Activated CD8-positive, alpha-beta memory T cell treated with anti-CD3 and anti-CD28 coated beads, Interleukin-2, amount 50 U/mL, for 4 hours (primary cell): ENCODE results near the gene COG5.
"Not testable (repeated sequence)": the region's sequence is repeated elsewhere in the genome, so short reads cannot be mapped to it uniquely, and the experiment has no call there.

Source experiments
- DNase-seq: peaks from one replicate; pipeline ENCODE4 v3.0.0-alpha.2; 2020

The COG5 gene

DNA sequence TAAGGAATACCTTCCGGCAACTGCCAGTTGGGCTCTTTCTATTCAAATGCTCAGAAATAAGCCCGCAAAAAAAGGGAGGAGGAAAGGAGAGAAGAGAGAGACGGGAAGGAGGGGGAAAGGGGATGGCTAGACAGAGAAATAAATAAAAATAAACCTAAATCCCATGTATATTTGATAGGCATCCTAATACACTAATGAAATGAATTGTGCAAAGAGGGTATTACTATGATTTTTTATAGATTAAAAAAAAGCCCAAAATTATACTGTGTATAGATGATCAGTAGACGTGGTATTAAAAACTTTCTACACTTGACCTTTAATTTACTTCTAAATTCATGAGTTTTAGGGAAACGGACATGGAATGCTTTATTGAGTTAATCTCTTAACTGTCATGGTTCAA is 305.0 kb downstream of the COG5 start:
- DNase-seq: no peak

DNA sequence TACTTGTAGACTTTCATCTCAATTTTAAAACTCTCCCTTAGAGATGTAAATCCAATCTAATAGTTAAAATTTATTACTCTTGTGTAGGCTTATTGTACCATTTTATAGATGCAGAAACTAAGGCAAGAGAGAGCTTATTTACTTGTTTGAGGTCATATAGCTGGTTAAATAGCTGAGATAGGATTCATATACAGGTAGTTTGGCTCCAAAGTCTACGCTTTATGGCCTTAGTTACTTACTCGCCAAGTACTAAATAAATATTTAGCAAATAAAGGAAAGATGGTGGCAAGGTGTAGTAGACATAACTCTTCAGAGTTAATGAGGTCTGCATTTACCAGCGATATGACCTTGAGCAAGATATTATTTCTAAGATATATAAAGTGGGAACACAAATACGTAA is 308.1 kb downstream of the COG5 start:
- no peak for DNase-seq

DNA sequence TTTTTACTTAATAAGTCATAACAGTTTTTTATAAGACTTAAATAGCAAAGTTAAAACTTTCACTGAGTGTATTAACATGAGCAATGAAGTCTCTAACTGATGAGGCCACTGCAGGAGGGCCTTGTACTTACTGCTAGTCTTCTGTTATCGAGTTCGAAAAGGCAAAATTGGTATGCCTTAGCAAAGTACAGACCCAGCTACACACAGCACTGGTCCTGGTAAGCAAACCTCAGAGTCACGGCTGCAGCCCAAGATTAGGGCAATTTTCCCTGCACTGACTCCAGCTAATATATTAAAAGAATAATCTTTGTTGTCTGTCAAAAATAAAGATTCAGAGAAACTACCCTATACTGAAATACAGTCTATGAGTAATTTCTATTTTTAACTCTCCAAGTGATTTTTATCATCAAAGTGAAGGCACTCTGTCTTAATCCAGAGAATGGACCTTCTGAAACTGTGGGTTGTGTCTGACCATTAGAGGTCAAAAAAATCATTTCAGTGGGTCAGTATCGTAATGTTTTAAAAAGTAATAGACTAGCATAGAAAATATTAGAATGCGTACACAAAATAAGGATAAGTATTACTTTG is 309.2 kb downstream of the COG5 start:
- DNase-seq: no peak

DNA sequence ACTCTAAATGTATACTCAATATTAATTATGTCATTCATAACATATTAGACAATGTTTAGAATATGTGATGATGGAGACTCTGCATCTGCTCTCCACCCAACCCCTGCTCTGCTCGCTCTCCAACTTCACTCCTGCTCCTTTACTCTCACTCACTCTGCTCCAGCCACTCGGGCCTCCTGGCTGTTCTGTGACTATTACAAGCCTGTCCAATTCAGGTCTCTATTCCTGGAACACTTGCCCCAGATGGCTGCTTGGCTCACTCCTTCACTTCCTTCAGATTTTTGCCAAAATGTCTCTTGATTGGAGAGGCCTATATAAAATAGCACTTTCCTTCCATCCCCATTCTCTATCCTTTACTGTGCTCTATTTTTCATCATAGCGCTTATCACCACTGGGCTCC is 310.1 kb downstream of the COG5 start:
- no peak for DNase-seq

DNA sequence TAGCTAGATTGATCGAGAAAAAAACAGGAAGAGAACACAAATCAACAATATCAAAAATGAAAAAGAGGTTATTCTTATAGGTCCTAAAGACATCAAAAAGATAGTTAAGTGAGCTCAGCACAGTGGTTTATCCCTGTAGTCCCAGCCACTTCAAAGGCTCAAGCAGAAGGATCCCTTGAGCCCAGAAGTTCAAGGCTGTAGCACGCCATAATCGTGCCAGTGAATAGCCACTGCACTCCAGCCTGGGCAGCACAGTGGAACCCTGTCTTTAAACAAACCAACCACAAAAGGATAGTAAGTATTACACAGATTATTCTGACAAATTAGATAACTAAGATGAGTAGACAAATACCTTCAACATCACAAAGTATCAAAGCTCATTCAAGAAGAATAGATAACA is 311.8 kb downstream of the COG5 start:
- no peak for DNase-seq

DNA sequence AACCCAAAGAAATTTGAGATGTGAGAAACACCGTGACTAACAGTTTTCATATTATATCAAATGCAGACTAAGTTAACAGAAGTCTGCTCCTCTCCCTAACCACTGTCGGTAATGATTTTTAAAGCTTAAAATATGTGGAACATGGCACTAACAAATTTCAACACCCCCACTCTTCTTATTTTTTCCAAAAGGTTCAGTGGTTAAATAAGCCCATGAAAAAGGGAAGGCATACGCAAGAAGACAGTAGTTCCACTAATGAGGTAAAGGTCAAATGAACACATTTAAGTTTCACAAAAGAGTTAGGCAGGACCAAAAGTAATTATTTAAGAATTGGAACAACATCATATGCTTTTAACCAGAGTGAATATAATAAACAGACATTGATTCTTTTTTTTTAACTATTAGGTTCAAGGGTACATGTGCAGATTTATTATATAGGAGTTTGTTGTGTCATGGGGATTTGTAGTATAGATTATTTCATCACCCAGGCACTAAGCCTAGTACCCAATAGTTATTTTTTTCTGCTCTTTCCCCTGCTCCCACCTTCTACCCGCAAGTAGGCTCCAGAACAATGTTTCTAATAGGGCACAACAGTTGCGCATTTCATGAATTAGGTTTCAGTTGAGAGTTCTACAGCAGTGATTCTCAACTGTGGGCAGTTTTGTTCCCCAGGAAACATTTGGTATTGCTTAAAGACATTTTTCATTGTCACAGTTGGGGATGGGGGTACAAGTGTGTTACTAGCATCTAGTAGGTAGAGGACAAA is 315.0 kb downstream of the COG5 start:
- no peak for DNase-seq

DNA sequence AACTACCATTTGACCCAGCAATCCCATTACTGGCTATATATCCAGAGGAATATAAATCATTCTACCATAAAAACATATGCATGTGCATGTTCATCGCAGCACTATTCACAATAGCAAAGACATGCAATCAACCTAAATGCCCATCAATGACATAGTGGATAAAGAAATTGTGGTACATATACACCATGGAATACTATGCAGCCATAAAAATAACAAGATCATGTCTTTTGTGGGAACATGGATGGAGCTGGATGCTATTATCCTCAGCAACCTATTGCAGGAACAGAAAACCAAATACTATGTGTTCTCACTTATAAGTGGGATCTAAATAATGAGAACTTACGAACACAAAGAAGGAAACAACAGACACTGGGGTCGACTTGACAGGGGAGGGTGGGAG is 316.9 kb downstream of the COG5 start:
- DNase-seq: not testable (repeated sequence)

DNA sequence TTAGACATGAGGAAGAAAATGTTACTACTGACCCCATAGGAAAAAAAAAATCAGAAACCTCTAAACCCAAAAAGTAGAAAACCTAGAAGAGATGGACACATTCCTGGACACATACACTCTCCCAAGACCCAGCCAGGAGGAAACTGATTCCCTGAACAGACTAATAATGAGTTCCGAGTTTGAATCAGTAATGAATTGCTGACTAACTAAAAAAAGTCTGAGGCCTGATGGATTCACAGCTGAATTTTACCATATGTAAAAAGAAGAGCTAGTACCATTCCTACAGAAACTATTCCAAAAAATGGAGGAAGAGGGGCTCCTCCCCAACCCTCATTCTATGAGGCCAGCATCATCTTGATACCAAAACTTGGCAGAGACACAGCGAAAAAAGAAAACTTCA is 319.1 kb downstream of the COG5 start:
- DNase-seq: no peak

DNA sequence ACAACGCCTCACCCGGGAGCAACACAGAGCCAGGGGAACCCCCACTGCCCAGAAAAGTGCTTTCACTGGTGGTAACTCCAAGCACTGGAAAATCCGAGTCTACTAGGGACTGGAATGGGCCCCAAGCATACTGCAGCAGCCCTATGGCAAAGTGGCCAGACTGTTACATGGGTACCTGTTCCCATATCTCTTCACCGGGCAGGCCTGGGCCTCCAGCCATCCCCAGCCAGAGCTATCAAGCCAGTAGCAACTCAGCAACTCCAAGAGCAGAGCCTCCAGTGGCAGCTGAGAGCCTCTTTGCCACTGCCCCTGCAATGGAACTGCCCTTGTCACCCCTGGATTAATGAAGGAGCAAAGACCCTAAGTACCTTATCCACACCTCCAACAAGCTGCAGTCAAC is 321.5 kb downstream of the COG5 start:
- DNase-seq: no peak

DNA sequence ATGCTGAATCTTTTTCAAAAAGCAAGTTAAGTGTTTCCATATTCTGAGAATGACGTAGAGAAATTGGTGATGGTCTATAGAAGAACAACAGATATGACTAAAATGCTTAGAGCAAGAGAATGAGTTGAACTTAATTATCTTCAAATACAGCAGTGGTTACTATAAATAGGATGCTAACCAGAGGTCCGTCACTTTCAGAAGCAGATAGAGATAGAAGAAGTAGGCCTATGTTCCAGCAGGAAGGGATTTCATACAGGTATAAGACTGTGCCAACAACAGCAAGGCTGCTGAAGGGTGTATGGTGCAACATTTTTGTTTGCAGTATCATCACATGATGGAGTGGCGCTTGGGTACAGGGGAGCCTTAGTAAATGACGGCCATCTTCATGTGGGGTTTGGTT is 326.3 kb downstream of the COG5 start:
- DNase-seq: no peak

DNA sequence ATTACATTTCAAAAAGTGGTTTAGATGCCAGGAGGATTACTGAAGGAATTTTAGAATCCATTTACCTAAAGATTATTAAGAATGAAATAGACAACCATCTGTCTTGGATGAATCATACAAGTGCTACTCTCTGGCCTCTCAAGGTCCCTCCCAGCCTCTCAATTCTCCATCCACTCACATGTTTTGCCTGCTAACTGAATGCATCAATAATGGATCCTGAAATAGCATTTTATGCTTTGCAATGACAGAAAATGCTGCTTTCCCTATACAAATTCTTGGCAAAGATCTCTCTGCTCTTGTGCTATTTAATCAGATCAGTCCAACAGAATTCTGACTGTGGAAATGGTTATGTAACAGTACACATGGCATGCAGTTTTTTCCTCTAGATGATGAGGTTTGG is 326.9 kb downstream of the COG5 start:
- no peak for DNase-seq

DNA sequence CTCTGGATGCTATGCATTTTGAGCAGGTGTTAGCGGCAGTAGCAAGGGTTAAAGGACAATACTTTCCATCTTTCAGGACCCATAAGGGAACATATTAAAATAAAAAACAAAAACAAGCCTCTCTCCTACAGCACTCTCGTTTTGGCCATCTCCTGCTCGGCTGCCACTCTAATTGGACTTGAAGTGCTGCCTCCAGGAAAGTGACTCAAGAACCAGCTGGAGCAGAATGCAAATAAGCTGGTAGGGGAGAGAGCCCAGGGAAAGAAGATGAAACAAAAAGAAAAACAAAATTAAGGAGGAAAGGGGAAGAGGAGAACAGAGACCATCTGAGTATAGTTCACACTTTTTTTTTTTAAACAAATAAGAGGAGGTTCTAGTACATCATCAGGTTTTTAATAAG is 329.3 kb downstream of the COG5 start:
- no peak for DNase-seq

DNA sequence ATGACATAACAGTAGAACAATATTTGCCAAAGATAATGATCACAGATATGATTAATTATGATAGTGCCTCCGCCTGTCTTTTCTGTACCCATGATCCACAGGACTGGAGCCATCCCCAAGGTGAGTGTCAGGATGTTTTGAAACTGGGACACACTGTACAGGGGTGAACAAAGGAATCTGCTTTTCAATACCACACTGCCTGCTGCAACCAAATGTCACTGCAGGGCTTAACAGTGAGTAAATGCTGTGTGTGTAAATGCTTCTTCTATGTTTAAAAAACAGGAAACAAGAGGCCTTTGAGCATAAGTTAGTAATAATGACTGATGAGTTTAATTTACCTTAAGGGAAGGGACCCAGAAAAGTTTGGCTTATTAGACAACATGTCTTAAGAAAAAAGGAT is 329.7 kb downstream of the COG5 start:
- DNase-seq: no peak

DNA sequence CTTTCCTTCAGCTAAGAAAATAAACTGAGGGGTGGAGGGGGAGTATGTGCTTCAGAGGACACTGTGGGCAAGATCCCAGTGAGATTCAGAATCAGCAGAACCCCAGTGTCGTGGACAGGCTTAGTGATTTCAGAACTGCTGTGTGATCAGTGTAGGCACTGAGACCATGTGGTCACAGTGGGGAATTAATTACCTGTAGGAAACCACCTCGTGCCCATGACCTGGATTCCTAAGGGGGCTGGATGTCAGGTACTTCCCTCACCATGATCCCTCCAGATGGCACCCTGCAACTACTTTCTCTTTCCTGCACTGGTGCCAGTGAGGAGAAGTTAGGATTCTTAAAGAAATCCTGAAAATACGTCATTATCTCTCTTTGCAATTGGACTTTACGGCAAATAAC is 330.5 kb downstream of the COG5 start:
- DNase-seq: no peak

DNA sequence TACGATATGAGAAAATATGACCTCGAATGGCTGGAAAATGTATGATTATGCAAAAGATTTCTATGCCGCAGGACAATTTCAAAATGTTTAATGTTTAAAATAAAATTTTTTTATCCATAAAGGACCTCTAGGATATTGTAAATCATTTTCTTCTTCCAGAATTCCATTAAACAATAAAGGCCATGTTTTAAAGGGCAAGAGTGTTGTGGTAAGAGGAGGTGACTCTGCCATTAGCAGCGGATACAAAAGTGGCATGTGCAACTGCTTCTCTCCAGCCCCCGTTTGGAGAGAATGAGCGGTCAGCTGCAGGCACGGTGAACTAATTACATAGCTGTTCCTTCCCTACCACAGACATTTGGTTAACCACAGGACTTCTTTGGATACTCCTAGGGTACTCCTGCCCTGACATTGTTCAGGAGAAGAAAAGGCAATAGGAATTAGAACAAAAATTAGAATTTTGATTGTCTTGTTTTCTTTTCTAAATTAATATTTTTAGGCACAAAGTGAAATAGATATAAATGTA is 331.1 kb downstream of the COG5 start:
- DNase-seq: no peak

DNA sequence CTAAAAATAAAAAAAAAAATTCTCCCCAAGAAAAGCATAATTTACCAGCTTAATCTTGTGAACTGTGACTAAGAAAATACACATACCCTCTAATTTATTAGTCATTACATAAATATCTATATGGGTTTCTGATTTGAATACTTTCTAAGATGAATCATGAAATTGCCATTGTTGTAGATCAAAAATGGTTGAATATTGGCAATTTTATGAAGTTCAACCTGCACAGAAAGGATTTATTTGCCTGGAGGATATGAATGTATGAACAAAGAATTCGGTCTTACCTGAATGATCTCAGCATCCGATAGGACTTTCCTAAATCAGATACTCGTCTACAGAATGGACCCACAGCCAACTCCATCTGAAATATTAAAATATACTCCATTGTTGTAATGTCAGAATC is 333.4 kb downstream of the COG5 start:
- no peak for DNase-seq

DNA sequence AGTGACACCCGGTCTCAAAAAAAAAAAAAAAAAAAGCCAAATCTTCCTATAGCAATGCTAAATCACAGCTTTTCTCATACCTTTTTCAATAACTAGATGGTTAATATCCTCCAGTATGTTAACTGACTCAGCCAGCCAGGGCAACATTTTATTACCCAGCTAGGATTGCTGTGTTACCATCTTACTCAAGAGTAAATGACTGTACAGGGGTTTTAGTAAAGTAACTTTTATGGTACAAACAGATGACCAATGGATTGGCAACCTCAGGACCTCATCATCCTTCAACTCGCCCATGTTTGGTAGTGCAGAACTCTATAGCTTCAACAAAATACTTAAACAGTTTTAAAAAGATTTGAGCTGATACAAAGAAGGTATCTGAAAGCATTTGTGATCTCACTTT is 335.4 kb downstream of the COG5 start:
- no peak for DNase-seq

DNA sequence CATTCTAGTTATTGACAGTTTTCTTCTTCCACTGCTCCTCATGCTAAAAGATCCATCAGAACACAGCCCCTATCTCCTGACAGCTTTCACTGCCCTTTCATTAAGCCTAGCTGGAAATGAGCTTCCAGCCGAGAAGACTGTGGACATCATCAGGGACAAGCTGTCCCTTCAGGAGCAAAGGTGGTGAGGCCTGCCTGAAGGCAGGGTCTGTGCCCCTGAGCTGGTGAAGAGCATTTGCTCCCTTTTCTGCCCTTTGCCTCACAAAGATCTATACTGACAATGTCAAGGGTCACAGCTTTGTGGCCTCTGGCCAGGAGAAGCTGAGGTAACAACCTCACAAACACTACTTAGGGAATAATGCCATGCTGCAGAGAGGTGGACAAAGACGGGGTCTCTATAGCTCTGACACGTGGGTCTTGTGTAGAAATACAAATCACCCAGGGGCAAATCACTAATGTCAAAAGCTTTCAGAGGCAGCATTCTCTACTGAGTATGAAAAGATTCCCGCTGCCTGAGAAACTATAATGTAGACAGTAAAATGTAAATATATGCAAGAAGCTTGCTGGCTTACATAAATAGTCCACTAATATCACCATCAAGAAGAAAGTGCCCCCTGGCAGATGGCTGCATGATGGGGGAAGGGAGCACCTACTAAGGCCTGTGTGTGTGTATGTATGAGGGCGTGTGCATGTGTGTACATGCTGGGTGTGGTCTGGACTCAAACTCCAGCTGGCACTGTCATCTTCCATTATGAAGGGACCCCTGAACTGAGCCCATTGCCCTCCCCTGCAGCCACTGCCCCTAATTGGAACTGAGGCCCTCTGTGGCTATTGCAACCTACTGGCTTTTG is 339.1 kb downstream of the COG5 start:
- DNase-seq: no peak

DNA sequence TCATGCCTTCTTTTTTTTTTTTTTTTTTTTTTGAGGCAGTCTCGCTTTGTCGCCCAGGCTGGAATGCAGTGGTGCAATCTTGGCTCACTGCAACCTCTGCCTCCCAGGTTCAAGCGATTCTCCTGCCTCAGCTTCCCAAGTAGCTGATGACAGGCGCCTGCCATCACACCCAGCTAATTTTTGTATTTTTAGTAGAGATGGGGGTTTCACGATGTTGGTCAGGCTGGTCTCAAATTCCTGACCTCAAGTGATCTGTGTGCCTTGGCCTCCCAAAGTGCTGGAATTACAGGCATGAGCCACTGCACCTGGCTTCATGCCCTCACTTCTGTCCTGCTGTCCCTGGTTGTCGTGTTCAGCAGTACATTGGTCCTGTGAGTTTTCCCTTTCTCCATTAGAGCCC is 342.9 kb downstream of the COG5 start:
- not testable (repeated sequence) for DNase-seq

DNA sequence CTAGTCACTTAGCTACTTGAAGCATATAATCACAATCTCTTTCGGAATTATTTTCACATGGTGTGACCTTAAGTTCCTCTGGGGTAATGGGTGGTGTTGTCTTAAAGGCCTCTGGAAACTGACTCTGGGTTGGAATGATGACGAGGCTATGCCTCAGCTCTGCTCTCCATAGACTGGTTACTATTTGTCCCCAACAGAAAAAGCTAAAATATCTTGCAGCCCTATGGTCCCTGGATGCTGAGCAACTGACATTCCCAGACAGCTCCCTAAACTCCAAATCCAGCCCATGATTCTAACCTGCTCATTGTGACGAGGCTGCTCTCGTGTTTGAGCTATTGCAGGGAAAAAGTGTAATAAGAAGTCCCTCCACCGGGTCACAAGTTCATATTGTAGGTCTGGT is 343.4 kb downstream of the COG5 start:
- no peak for DNase-seq

DNA sequence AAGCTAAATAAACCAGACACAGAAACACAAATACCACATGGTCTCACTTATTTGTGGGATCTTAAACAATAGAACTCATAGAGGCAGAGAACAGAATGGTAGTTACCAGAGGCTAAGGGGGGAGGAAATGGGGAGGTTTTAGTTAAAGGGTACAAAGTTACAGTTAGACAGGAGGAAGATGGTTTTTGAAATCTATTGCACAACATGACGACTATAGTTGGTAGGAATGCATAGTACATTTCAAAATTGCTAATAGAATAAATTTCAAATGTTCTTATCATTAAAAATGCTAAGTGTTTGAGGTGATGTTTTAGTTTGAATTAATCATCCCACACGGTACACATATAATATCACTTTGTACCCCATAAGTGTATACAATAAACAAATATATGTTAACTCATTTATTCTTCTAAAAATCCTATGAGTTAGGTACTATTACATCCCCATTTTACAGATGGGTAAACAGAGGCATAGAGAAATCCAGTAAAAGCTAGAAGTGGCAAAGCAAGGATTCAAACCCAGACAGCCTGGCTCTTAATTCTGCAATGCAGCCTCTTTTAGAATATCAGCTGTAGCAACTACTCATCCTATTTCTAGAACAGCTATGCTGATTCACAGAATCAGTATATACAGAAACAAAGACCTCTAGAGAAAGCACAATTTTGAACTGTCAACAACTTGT is 344.0 kb downstream of the COG5 start:
- DNase-seq: no peak

DNA sequence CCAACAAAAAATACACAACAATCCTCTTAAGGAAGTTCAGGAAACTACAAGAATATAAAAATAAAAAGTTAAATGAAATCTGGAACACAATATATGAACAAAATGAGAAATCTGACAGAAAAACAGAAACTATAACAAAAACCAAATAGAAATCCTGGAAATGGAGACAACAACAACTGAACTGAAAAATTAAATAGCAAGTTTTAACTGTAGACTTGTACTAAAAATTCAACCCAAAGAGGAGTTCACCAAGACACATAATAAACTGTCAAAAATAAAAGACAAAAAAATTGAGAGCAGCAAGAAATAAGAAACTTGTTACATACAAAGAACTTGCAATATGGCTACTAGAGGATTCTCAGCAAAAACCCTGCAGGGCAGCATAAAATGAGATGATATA is 349.8 kb downstream of the COG5 start:
- no peak for DNase-seq

DNA sequence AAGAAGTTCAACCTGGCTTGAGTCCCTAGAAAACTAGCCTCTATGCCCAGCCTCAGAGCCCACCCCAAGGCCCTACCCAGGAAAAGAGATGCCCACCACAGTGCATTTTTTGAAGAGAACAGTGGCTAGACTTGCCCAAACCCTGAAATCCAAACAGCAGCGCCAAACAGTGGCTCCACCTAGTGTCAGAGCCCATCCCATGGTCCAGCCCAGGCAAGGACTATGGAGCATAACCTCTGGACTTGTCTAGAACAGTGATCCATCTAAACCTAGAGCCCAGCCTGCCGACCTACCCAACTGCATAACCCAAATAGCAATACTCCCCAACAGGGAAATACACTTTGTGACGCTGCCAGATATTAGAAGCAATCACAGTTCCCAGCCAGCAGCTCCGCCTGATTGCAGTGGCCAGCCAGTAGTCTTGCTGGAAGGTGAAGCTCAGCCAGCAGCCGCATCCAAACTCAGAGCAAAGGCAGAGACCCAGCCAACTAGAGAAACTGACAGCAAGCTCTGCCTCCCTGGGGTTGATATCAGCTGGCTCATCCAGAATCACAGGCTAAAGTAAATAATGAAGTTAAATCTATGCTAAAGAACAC is 350.4 kb downstream of the COG5 start:
- DNase-seq: no peak
